ENCODE measurements around the gene CLCN7.

Gene CLCN7

GRCh38 chr16:1433756-1434155 is 41.1 kb downstream of the CLCN7 start:
- no peak overlapping the region for H3K27ac ChIP-seq
- no peak for TF ChIP-seq ZFX (IDR thresholded peaks at IDR 0.05)
- TF ChIP-seq, protein P1, sequence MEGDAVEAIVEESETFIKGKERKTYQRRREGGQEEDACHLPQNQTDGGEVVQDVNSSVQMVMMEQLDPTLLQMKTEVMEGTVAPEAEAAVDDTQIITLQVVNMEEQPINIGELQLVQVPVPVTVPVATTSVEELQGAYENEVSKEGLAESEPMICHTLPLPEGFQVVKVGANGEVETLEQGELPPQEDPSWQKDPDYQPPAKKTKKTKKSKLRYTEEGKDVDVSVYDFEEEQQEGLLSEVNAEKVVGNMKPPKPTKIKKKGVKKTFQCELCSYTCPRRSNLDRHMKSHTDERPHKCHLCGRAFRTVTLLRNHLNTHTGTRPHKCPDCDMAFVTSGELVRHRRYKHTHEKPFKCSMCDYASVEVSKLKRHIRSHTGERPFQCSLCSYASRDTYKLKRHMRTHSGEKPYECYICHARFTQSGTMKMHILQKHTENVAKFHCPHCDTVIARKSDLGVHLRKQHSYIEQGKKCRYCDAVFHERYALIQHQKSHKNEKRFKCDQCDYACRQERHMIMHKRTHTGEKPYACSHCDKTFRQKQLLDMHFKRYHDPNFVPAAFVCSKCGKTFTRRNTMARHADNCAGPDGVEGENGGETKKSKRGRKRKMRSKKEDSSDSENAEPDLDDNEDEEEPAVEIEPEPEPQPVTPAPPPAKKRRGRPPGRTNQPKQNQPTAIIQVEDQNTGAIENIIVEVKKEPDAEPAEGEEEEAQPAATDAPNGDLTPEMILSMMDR (conservative IDR thresholded peaks at IDR 0.05) = no peak

DNA sequence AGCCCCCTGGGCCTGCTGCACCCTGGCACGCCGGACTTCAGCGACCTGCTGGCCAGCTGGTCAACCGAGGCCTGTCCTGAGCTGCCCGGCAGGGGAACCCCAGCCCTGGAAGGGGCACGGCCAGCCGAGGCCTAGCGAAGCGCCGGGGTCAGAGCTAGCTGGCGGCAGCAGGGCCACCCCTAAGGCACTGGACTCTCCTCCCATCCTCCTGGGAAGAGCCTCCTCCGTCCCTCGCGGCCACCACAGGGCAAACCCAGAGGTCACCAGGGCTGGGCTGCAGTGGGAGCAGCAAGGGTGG is 41.6 kb downstream of the CLCN7 start:
- no peak overlapping the region for H3K27ac ChIP-seq

DNA sequence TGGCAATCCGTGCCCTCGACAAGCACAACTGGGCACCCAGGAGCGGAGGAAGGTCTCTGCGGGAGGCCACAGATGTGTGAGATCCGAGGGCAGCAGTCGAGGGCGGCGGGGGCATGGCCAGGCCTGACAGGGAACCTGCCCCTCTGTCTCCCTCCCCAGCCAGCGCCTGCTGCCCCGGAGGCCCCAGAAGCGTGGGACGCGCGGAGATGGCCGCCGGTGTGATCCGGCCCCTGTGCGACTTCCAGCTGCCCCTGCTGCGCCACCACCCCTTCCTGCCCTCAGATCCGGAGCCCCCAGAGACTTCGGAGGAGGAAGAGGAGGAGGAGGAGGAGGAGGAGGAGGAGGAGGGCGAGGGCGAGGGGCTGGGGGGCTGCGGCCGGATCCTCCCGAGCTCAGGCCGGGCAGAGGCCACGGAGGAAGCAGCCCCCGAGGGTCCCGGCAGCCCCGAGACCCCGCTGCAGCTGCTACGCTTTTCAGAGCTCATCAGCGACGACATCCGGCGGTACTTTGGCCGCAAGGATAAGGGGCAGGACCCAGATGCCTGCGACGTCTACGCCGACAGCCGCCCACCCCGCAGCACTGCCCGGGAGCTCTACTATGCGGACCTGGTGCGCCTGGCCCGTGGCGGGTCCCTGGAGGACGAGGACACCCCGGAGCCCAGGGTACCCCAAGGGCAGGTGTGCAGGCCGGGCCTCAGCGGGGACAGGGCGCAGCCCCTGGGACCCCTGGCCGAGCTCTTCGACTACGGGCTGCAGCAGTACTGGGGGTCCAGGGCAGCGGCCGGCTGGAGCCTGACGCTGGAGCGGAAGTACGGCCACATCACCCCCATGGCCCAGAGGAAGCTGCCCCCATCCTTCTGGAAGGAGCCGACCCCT is 42.2 kb downstream of the CLCN7 start:
- H3K27ac ChIP-seq = peak overlapping the region; percentile 76; the same call in 1 of the 2 replicates
- no peak for TF ChIP-seq ZFX (IDR thresholded peaks at IDR 0.05)
- TF ChIP-seq, protein P1 (conservative IDR thresholded peaks at IDR 0.05) = no peak

More for the DNA sequence above, 41.6 kb downstream of the CLCN7 start:
- TF ChIP-seq, protein P1 (conservative IDR thresholded peaks at IDR 0.05) = no peak
- TF ChIP-seq ZFX (IDR thresholded peaks at IDR 0.05) = no peak

DNA sequence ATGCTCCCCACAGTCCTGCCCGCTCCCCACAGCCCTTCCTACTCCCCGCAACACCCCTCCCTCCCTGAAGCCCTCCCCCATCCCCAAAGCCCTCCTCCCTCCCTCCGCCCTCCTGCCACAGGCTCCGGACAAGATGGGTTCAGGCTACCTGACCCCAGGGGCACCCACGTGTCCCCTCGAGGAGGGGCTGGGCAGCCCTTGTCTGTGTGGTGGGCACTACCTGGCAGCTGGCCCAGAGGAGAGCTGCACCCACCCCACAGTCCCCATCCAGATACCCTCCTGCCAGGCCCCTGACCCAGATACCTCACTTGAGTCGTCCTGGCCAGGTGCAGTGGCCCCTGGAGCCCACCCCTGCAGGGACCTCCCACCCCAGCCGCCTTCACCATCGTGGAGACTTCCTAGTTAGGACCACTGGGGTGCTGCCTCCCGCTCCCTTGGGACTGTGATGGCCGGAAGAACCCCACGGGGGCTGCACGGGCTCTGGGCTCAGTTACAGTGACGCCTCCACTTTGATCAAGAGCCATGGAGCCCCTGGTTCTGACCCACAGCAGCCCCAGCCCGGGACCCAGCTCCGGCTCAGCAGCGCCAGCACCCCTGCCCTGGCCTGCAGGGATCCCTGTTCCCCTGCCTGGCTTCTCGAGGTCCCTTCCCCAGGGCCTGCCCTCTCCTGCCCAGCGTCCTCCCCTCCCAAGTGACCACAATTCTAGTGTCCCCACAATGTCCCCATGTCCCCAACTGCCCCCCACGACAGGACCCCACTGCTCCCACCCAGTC is 43.1 kb downstream of the CLCN7 start:
- TF ChIP-seq ZFX (IDR thresholded peaks at IDR 0.05) = no peak
- TF ChIP-seq, protein P1 (conservative IDR thresholded peaks at IDR 0.05) = no peak
- peak overlapping the region; percentile 76; the same call in 1 of the 2 replicates for H3K27ac ChIP-seq

DNA sequence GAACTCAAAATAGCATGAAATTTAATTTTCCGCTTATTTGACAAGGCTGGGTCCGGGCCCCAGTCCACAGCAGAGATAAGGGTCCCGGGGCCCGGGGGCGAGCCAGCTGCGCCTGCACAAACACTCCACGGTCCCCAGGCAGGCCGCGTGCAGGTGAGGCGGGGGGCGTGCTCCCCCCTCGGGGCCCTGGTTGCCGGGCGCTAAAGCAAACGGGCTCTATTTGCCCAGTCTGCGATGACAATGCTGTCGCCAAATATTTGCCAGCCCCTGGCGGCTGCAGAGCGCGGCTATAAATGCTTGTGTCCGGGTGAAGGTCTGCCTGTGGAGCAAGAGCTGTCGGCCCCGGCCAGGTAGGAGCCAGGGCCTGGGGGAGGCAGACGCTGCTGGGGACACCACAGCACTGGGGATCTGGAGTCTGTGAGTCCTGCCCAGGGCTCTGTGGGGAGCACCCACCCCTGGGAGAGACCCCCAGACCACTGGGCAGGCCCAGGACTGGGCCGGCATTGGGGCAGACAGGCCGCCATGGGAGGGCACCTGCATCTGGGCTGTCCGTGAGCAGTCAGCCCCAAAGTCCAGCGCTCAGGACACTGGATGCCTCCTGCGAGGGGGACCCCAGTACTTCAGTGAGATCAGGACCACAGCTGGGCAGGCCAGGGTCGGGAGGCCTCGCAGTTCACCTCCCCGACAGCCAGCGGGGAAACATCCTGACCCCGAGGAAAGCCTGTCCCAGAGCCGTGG is 43.9 kb downstream of the CLCN7 start, which contains the start of gene PERCC1:
TSS of gene PERCC1 (plus strand) at position 320 of the 738 bp plus-strand sequence. CDS start 1,516 bp downstream, outside the sequence.
- peak within 1 kb of the TSS; percentile 76 for H3K27ac ChIP-seq
- 0 out of 2 replicates have a peak, but pooled peaks have one; percentile 22 for TF ChIP-seq ZFX (IDR thresholded peaks at IDR 0.05)
- TF ChIP-seq, protein P1 (conservative IDR thresholded peaks at IDR 0.05) = no peak; the same call in 1 of the 2 replicates

DNA sequence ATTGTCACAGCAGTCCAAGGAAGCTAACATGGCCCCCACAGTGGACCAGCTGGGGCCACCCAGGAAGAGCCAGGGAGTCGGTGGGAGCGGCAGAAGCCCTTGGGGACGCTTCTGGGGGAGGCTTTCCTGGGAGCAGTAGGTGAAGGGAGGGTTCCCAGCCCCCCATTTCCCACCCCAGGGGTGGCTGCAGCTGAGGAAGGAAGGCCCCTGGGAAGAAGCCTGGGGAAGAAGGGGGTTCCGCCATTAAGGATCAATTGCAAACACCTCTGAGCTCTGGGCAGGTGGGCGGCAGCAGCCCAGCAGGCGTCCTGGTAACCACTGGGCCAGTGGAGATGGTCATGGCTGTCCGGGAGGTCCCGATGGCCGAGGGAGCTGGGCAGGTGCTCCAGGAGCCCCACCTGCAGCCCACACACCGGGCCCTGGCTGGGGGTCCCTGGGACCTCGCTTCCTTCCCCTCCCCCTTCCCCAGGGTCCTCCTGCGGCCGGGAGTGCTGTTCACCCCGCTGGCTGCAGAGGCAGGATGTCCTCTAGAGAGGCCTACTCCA is 44.5 kb downstream of the CLCN7 start:
- peak overlapping the region; percentile 76 for H3K27ac ChIP-seq
- TF ChIP-seq ZFX (IDR thresholded peaks at IDR 0.05) = no peak
- TF ChIP-seq, protein P1 (conservative IDR thresholded peaks at IDR 0.05) = no peak

Data from C4-2B (cell line).